K562 (cell line): ENCODE measurements around the gene MYMX. TPM values are rescaled to one million over a fixed set of nuclear protein-coding genes. Genes with fewer than 3 reads are reported as not detected.

Source experiments
- C11orf30 ChIP-seq: fragments of 450-650 bp; IDR thresholded peaks from 2 replicates; pipeline ENCODE4 v1.6.1; 2016; ENCODE audit warnings: low read depth, mild to moderate bottlenecking
- CCNT2 ChIP-seq: IDR thresholded peaks from 2 replicates; pipeline ENCODE4 v1.6.1; 2011; ENCODE audit warnings: borderline replicate concordance, low read depth, mild to moderate bottlenecking, moderate library complexity, mixed read lengths, low read length; ENCODE audit not compliant: insufficient read length; ENCODE audit errors: extremely low read depth
- CREB3 ChIP-seq: fragments of 450-650 bp; conservative IDR thresholded peaks from 2 replicates; pipeline ENCODE4 v1.6.1; 2016; ENCODE audit warnings: missing genetic modification characterization, low read depth, mild to moderate bottlenecking, missing compliant biosample characterization, moderate library complexity
- E2F5 ChIP-seq: sonication (generic); formaldehyde crosslinking; IDR thresholded peaks from 2 replicates; pipeline ENCODE4 v1.8.0; 2022; ENCODE audit warnings: mild to moderate bottlenecking, missing genetic modification reagents
- EGR1 ChIP-seq: fragments of 450-650 bp; conservative IDR thresholded peaks from 2 replicates; pipeline ENCODE4 v1.6.1; 2017; ENCODE audit warnings: mild to moderate bottlenecking
- ELK1 ChIP-seq: sonication (generic); formaldehyde crosslinking; IDR thresholded peaks from 2 replicates; pipeline ENCODE4 v1.8.1; 2022; ENCODE audit warnings: missing genetic modification reagents
- HBP1 ChIP-seq: fragments of 450-650 bp; formaldehyde crosslinking; IDR thresholded peaks from 2 replicates; pipeline ENCODE4 v1.4.0; 2022; ENCODE audit warnings: missing genetic modification characterization
- HMBOX1 ChIP-seq: sonication (generic); IDR thresholded peaks from 2 replicates; pipeline ENCODE4 v1.6.1; 2016
- MBD2 ChIP-seq: sonication (generic); IDR thresholded peaks from 2 replicates; pipeline ENCODE4 v1.6.1; 2016; ENCODE audit warnings: low read depth, borderline replicate concordance
- PHB ChIP-seq: fragments of 250-450 bp; sonication (Bioruptor Pico); IDR thresholded peaks from 2 replicates; pipeline ENCODE4 v1.5.0; 2021
- SAFB ChIP-seq: fragments of 200-400 bp; formaldehyde crosslinking; IDR thresholded peaks from 2 replicates; pipeline ENCODE4 v1.6.1; 2017; ENCODE audit warnings: low read depth, low read length, borderline replicate concordance
- SRF ChIP-seq, 2 experiments: fragments of 250-450, 450-650 bp in 1 of 2; sonication (Bioruptor Pico) in 1 of 2; sonication (generic) in 1 of 2; formaldehyde crosslinking; IDR thresholded peaks; 2 replicates each; pipeline versions ENCODE4 v1.5.0 to v1.5.1; 2020 to 2022; ENCODE audit warnings: mild to moderate bottlenecking in 1 of 2, missing genetic modification reagents in 1 of 2
- STAT6 ChIP-seq: sonication (generic); formaldehyde crosslinking; IDR thresholded peaks from 2 replicates; pipeline ENCODE4 v1.8.1; 2023; ENCODE audit warnings: mild to moderate bottlenecking, missing genetic modification reagents
- TAF9B ChIP-seq: fragments of 450-650 bp; IDR thresholded peaks from 2 replicates; pipeline ENCODE4 v1.6.1; 2018; ENCODE audit warnings: mild to moderate bottlenecking; ENCODE audit not compliant: partially characterized antibody
- XRCC4 ChIP-seq: IDR thresholded peaks from one replicate; pipeline ENCODE4 v1.6.1; 2011; ENCODE audit not compliant: insufficient read depth, insufficient read length; ENCODE audit errors: extremely low read depth
- ZNF175 ChIP-seq: fragments of 200-800 bp; sonication (Bioruptor generic); IDR thresholded peaks from 2 replicates; pipeline ENCODE4 v1.6.1; 2016; ENCODE audit warnings: low read depth, mild to moderate bottlenecking, missing genetic modification characterization, missing compliant biosample characterization
- ZNF197 ChIP-seq: fragments of 200-800 bp; sonication (Bioruptor generic); IDR thresholded peaks from 2 replicates; pipeline ENCODE4 v1.6.1; 2016; ENCODE audit warnings: low read depth, missing genetic modification characterization, missing compliant biosample characterization
- ZNF23 ChIP-seq: fragments of 250-450 bp; sonication (Bioruptor Pico); IDR thresholded peaks from 2 replicates; pipeline ENCODE4 v1.4.0; 2020; ENCODE audit warnings: mild to moderate bottlenecking
- ZNF584 ChIP-seq: fragments of 200-800 bp; sonication (Bioruptor generic); IDR thresholded peaks from 2 replicates; pipeline ENCODE4 v1.6.1; 2016; ENCODE audit warnings: low read depth, mild to moderate bottlenecking, missing genetic modification characterization, missing compliant biosample characterization
- polyA plus RNA-seq, 8 experiments: library from polyadenylated mRNA; depleted of rRNA in 4 of 8; stranded (reverse) in 5 of 8; unstranded in 3 of 8; fragments of >200 nt; fragmentation: Nextera tagmentation in 2 of 8; fragmentation: Illumina TruSeq in 1 of 8; extraction: Ambion mirVana in 2 of 8; extraction: Trizol in 1 of 8; gene quantifications; 2 replicates each; pipeline versions ENCODE4 v1.2.1 to v1.2.3, GENCODE V29; 2011 to 2014; ENCODE audit warnings: inconsistent platforms in 1 of 8, missing spikeins in 1 of 8
- total RNA-seq, 7 experiments: library from RNA; depleted of rRNA in 6 of 7; stranded (reverse); fragments of >200 nt in 6 of 7; fragmentation: Illumina TruSeq in 2 of 7; extraction: Trizol in 2 of 7; gene quantifications; 2 replicates each; pipeline versions ENCODE4 v1.2.1 to v1.2.3, GENCODE V29; 2011 to 2021; ENCODE audit warnings: low replicate concordance in 1 of 7

MYMX gene
- total and polyA plus RNA-seq, 9 of the 15 experiments (the other 6 are each of a cell fraction or from before 2014, with no cell fraction given) = 0.12 TPM; not detected in 8

GRCh38 chr6:44257753-44258324, 41.1 kb downstream of the MYMX start (continued):
- TF ChIP-seq TAF9B = no peak
- no peak for TF ChIP-seq SAFB
- TF ChIP-seq STAT6 (CRISPR knock-in tag) = peak; percentile 26; the same call in 1 of the 2 replicates
- no peak for TF ChIP-seq CCNT2
- no peak for TF ChIP-seq ZNF23 (CRISPR knock-in tag)
- TF ChIP-seq MBD2 = no peak; the same call in 1 of the 2 replicates
- peak; percentile 70 for TF ChIP-seq CREB3 (tag)
- peak; percentile 86 for TF ChIP-seq EGR1
- TF ChIP-seq HBP1 (CRISPR knock-in tag) = peak; percentile 39; the same call in 1 of the 2 replicates
- TF ChIP-seq XRCC4 = no peak
- no peak for TF ChIP-seq PHB (CRISPR knock-in tag)
- TF ChIP-seq ZNF197 (CRISPR knock-in tag) = 0 out of 2 replicates have a peak, but pooled peaks have one; percentile 5
- TF ChIP-seq ZNF175 (CRISPR knock-in tag) = peak; percentile 15; the same call in 1 of the 2 replicates
- no peak for TF ChIP-seq C11orf30
- no peak for TF ChIP-seq HMBOX1
- no peak for TF ChIP-seq SRF (CRISPR knock-in tag; IDR thresholded peaks at IDR 0.05)
- no peak for TF ChIP-seq ZNF584
- TF ChIP-seq ELK1 (CRISPR knock-in tag) = no peak
- no peak for TF ChIP-seq E2F5 (CRISPR knock-in tag)
